Hepatocyte (in vitro differentiated cells): Measurements from ENCODE around the gene GSTM1.
"Not testable (repeated sequence)": the region's sequence is repeated elsewhere in the genome, so short reads cannot be mapped to it uniquely, and the experiment has no call there.

Experiments used
- CTCF ChIP-seq: fragments of 200-600 bp; sonication (generic); IDR thresholded peaks from 2 replicates; pipeline ENCODE4 v1.5.1; 2016; ENCODE audit warnings: antibody characterized with exemption, mild to moderate bottlenecking; ENCODE audit not compliant: poor library complexity
- EZH2 ChIP-seq: fragments of 200-600 bp; sonication (generic); IDR thresholded peaks from 2 replicates; pipeline ENCODE4 v1.6.1; 2016; ENCODE audit warnings: antibody characterized with exemption, mild to moderate bottlenecking, borderline replicate concordance
- EZH2phosphoT487 ChIP-seq: fragments of 200-600 bp; sonication (generic); IDR thresholded peaks from one replicate; pipeline ENCODE4 v1.6.1; 2018; ENCODE audit warnings: antibody characterized with exemption, mild to moderate bottlenecking, low read depth, moderate library complexity; ENCODE audit not compliant: unreplicated experiment, severe bottlenecking

- TF ChIP-seq EZH2phosphoT487, EZH2, CTCF: not testable (repeated sequence)
These were observed 22.2 kb downstream of the GSTM1 start for GRCh38 chr1:109709822-109710221.
